ENCODE measurements around the gene SPART.

DNA sequence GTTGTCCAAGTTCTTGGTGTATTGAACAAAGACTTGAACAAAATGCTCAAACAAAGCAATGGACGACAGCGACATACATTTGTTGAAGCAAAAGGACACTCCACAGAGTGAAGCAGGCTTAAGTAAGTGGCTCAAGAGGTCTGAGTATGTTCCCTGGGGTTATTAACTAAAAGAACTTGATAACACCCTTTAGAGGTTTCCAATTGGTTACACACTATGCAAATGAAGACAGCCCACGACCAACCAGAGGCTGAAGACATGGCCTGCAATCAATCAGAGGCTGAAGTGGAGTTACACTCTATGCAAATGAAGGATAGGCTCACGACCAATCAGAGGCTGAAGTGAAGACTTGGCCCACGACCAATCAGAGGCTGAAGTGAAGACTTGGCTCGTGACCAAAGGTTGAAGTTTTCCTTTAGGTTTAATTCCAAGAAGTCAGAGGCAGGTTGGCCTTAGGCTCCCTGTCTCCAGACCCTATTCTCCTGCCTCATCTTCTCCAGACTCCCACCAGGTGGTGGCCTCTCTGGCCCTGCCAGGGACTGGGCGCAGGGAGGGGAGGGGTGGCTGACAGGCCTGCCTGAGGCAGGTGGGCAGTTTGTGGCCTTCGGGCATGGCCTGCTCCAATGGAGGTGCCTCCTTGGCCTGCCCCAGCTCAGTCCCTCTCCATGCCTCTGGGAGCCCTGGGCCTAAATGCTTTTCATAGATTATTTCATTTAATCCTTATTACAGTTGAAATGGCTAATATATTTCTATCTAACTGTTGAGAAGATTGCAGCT lies 86.6 kb downstream of the SPART start:
- TF ChIP-seq, protein P1, sequence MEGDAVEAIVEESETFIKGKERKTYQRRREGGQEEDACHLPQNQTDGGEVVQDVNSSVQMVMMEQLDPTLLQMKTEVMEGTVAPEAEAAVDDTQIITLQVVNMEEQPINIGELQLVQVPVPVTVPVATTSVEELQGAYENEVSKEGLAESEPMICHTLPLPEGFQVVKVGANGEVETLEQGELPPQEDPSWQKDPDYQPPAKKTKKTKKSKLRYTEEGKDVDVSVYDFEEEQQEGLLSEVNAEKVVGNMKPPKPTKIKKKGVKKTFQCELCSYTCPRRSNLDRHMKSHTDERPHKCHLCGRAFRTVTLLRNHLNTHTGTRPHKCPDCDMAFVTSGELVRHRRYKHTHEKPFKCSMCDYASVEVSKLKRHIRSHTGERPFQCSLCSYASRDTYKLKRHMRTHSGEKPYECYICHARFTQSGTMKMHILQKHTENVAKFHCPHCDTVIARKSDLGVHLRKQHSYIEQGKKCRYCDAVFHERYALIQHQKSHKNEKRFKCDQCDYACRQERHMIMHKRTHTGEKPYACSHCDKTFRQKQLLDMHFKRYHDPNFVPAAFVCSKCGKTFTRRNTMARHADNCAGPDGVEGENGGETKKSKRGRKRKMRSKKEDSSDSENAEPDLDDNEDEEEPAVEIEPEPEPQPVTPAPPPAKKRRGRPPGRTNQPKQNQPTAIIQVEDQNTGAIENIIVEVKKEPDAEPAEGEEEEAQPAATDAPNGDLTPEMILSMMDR (IDR thresholded peaks at IDR 0.05), result no peak
- TF ChIP-seq NFIC (IDR thresholded peaks at IDR 0.05; ENCODE audit: borderline replicate concordance) (no peak), TEAD4 (IDR thresholded peaks at IDR 0.05; ENCODE audit: borderline replicate concordance, insufficient read depth) (no peak), ELF1 (IDR thresholded peaks at IDR 0.05) (no peak), SIN3A (IDR thresholded peaks at IDR 0.05; ENCODE audit: borderline replicate concordance, low read depth, low read length) (no peak), POLR2AphosphoS5 (IDR thresholded peaks at IDR 0.05; ENCODE audit: low read depth, low read length) (no peak), GABPA (IDR thresholded peaks at IDR 0.05; ENCODE audit: low read depth) (no peak), YY1 (IDR thresholded peaks at IDR 0.05; ENCODE audit: low read depth) (no peak), EZH2phosphoT487 (IDR thresholded peaks at IDR 0.05; ENCODE audit: borderline replicate concordance, low read depth) (no peak)
- TF ChIP-seq, protein P2, sequence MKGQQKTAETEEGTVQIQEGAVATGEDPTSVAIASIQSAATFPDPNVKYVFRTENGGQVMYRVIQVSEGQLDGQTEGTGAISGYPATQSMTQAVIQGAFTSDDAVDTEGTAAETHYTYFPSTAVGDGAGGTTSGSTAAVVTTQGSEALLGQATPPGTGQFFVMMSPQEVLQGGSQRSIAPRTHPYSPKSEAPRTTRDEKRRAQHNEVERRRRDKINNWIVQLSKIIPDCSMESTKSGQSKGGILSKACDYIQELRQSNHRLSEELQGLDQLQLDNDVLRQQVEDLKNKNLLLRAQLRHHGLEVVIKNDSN (IDR thresholded peaks at IDR 0.05; ENCODE audit: borderline replicate concordance, low read depth), result no peak
- TF ChIP-seq, protein P3, sequence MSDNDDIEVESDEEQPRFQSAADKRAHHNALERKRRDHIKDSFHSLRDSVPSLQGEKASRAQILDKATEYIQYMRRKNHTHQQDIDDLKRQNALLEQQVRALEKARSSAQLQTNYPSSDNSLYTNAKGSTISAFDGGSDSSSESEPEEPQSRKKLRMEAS (IDR thresholded peaks at IDR 0.05; ENCODE audit: low read depth), result no peak

All from SK-N-SH (cell line).